ENCODE results near the gene PHF19.

GRCh38 chr9:120892748-120893610 is 16.0 kb upstream of the PHF19 start:
- TF ChIP-seq CTCF (IDR thresholded peaks at IDR 0.05) (no peak), POLR2A (IDR thresholded peaks at IDR 0.05) (no peak)

Data from Peyer's patch (tissue), 4 donors.